Neural cell (in vitro differentiated cells): ENCODE results near the gene RP2. TPM values are rescaled to one million over a fixed set of nuclear protein-coding genes. Genes with fewer than 3 reads are reported as not detected.

Experiments used
- H2AFZ ChIP-seq: fragments of 200-600, 300-800 bp; sonication (generic), shearing (Covaris generic); 2 replicates; pipeline ENCODE4 v1.6.0; 2014; ENCODE audit warnings: low read depth, mild to moderate bottlenecking, antibody characterized with exemption, low read length, moderate library complexity
- H3F3A ChIP-seq: fragments of 200-600 bp; shearing (Covaris generic); 2 replicates; pipeline ENCODE4 v1.6.1; 2016; ENCODE audit warnings: mild to moderate bottlenecking, moderate library complexity, mixed read lengths, antibody characterized with exemption, low read length; ENCODE audit not compliant: insufficient read depth, poor library complexity, severe bottlenecking
- H3K27ac ChIP-seq: fragments of 200-600, 300-800 bp; sonication (generic), shearing (Covaris generic); 2 replicates; pipeline ENCODE4 v1.5.1; 2014; ENCODE audit warnings: mild to moderate bottlenecking, low read length, moderate library complexity
- H3K27me3 ChIP-seq: fragments of 300-800, 200-600 bp; sonication (generic), shearing (Covaris generic); 2 replicates; pipeline ENCODE4 v1.6.0; 2014; ENCODE audit warnings: mild to moderate bottlenecking, low read depth, low read length, moderate library complexity; ENCODE audit not compliant: insufficient read depth
- H3K36me3 ChIP-seq: fragments of 300-800, 200-600 bp; sonication (generic), shearing (Covaris generic); 2 replicates; pipeline ENCODE4 v1.5.1; 2014; ENCODE audit warnings: mild to moderate bottlenecking, antibody characterized with exemption, low read length, moderate library complexity; ENCODE audit not compliant: insufficient read depth
- H3K4me2 ChIP-seq: fragments of 300-800, 200-600 bp; sonication (generic), shearing (Covaris generic); 2 replicates; pipeline ENCODE4 v1.6.0; 2014; ENCODE audit warnings: mild to moderate bottlenecking, low read length
- H3K4me3 ChIP-seq: fragments of 300-800, 200-600 bp; sonication (generic), shearing (Covaris generic); 2 replicates; pipeline ENCODE4 v1.5.1; 2014; ENCODE audit warnings: mild to moderate bottlenecking, low read length, moderate library complexity
- H3K79me2 ChIP-seq: fragments of 200-600 bp; shearing (Covaris generic); replicated peaks from 2 replicates; pipeline ENCODE4 v1.6.0; 2014; ENCODE audit warnings: mild to moderate bottlenecking, low read length, moderate library complexity; ENCODE audit not compliant: insufficient read depth
- H3K9ac ChIP-seq: fragments of 300-800, 200-600 bp; sonication (generic), shearing (Covaris generic); 2 replicates; pipeline ENCODE4 v1.6.1; 2016; ENCODE audit warnings: mild to moderate bottlenecking, low read length, mixed read lengths
- H3K9me2 ChIP-seq: fragments of 200-600 bp; shearing (Covaris generic); 2 replicates; pipeline ENCODE4 v1.6.1; 2016; ENCODE audit warnings: mild to moderate bottlenecking, low read length, mixed read lengths; ENCODE audit not compliant: insufficient read depth
- H3K9me3 ChIP-seq: fragments of 200-600, 300-800 bp; sonication (generic), shearing (Covaris generic); 2 replicates; pipeline ENCODE4 v1.6.1; 2016; ENCODE audit warnings: mild to moderate bottlenecking, mixed run types, low read length, moderate library complexity, mixed read lengths
- H4K20me1 ChIP-seq: fragments of 200-600 bp; shearing (Covaris generic); 2 replicates; pipeline ENCODE4 v1.6.1; 2016; ENCODE audit warnings: mild to moderate bottlenecking, mixed run types; ENCODE audit not compliant: insufficient read depth
- CTCF ChIP-seq: fragments of 450-650 bp; IDR thresholded peaks from 2 replicates; pipeline ENCODE4 v1.5.1; 2014; ENCODE audit warnings: antibody characterized with exemption, mild to moderate bottlenecking, moderate library complexity; ENCODE audit not compliant: poor library complexity, severe bottlenecking
- EP300 ChIP-seq: fragments of 450-650 bp; conservative IDR thresholded peaks from 2 replicates; pipeline ENCODE4 v1.6.1; 2014; ENCODE audit warnings: antibody characterized with exemption, mild to moderate bottlenecking, moderate library complexity; ENCODE audit not compliant: poor library complexity, severe bottlenecking
- EZH2 ChIP-seq: fragments of 200-600, 300-800 bp; shearing (Covaris generic), sonication (generic); IDR thresholded peaks from 2 replicates; pipeline ENCODE4 v1.6.1; 2014; ENCODE audit warnings: antibody characterized with exemption, low read length, borderline replicate concordance, mild to moderate bottlenecking; ENCODE audit not compliant: insufficient read depth, poor library complexity, severe bottlenecking
- MXI1 ChIP-seq: fragments of 450-650 bp; conservative IDR thresholded peaks from 2 replicates; pipeline ENCODE4 v1.6.1; 2014; ENCODE audit warnings: antibody characterized with exemption, mild to moderate bottlenecking; ENCODE audit not compliant: poor library complexity, severe bottlenecking
- POLR2AphosphoS5 ChIP-seq: IDR thresholded peaks from 2 replicates; pipeline ENCODE4 v1.6.1; 2012
- RAD21 ChIP-seq: fragments of 450-650 bp; conservative IDR thresholded peaks from 2 replicates; pipeline ENCODE4 v1.6.1; 2014; ENCODE audit warnings: antibody characterized with exemption, mild to moderate bottlenecking, moderate library complexity
- SMC3 ChIP-seq: fragments of 450-650 bp; conservative IDR thresholded peaks from 2 replicates; pipeline ENCODE4 v1.6.1; 2014; ENCODE audit warnings: antibody characterized with exemption, mild to moderate bottlenecking, moderate library complexity; ENCODE audit not compliant: poor library complexity
- TAF1 ChIP-seq: IDR thresholded peaks from 2 replicates; pipeline ENCODE4 v1.6.1; 2012; ENCODE audit warnings: low read depth
- polyA plus RNA-seq: library from polyadenylated mRNA; depleted of rRNA; stranded (reverse); fragments of >200 nt; gene quantifications from 2 replicates; pipeline ENCODE4 v1.2.3, GENCODE V29; 2014
- TF ChIP-seq, protein P1 (sequence below): IDR thresholded peaks from 2 replicates; pipeline ENCODE4 v1.6.1; 2012; ENCODE audit warnings: borderline replicate concordance

Gene RP2
- polyA plus RNA-seq, 1 donor from 2014 or later, result 12.1 TPM

GRCh38 chrX:46920235-46920634 is 83.4 kb downstream of the RP2 start:
- Histone ChIP-seq H3K9me3 (no peaks in the 10 kb centered on the region), H2AFZ (no peak overlapping the region), H3K79me2 (peaks cover 36% of the 10 kb centered on the region), H4K20me1 (no peaks in the 10 kb centered on the region), H3K36me3 (no peaks in the 10 kb centered on the region), H3K4me2 (no peak overlapping the region), H3K27ac (no peak overlapping the region), H3K27me3 (no peaks in the 10 kb centered on the region), H3K9me2 (no peaks in the 10 kb centered on the region), H3K4me3 (no peak overlapping the region), H3F3A (no peaks in the 10 kb centered on the region), H3K9ac (no peak overlapping the region)
- TF ChIP-seq RAD21, result no peak
- TF ChIP-seq, protein P1, sequence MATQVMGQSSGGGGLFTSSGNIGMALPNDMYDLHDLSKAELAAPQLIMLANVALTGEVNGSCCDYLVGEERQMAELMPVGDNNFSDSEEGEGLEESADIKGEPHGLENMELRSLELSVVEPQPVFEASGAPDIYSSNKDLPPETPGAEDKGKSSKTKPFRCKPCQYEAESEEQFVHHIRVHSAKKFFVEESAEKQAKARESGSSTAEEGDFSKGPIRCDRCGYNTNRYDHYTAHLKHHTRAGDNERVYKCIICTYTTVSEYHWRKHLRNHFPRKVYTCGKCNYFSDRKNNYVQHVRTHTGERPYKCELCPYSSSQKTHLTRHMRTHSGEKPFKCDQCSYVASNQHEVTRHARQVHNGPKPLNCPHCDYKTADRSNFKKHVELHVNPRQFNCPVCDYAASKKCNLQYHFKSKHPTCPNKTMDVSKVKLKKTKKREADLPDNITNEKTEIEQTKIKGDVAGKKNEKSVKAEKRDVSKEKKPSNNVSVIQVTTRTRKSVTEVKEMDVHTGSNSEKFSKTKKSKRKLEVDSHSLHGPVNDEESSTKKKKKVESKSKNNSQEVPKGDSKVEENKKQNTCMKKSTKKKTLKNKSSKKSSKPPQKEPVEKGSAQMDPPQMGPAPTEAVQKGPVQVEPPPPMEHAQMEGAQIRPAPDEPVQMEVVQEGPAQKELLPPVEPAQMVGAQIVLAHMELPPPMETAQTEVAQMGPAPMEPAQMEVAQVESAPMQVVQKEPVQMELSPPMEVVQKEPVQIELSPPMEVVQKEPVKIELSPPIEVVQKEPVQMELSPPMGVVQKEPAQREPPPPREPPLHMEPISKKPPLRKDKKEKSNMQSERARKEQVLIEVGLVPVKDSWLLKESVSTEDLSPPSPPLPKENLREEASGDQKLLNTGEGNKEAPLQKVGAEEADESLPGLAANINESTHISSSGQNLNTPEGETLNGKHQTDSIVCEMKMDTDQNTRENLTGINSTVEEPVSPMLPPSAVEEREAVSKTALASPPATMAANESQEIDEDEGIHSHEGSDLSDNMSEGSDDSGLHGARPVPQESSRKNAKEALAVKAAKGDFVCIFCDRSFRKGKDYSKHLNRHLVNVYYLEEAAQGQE, result no peak
- no peak for TF ChIP-seq SMC3
- TF ChIP-seq CTCF, result no peak
- TF ChIP-seq MXI1, result no peak
- no peak for TF ChIP-seq EP300
- no peak for TF ChIP-seq TAF1
- TF ChIP-seq EZH2, result no peak
- no peak for TF ChIP-seq POLR2AphosphoS5

DNA sequence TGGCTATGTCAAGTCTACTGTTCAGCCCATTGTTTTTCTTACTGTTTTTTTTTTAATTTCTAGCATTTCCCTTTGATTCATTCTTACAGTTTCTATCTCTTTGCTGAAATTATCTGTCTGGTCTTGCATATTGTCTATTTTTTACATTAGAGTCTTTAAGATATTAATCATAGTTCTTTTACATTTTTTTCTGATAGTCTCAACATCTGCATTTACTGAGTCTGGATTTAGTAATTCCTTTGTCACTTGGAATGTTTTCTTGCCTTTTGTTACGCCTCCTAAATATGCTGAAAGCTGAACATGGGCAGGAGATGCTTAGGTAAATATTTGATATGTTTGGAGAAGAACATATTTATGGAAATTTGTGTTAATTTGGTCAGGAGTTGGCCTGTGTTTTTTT is 85.8 kb downstream of the RP2 start:
- H3K9ac ChIP-seq, result no peak overlapping the region
- no peak overlapping the region for H3K27ac ChIP-seq
- peaks cover 26% of the 10 kb centered on the region for H3K79me2 ChIP-seq
- H3K4me2 ChIP-seq, result no peak overlapping the region
- H3K9me3 ChIP-seq, result no peaks in the 10 kb centered on the region
- H3K9me2 ChIP-seq, result no peaks in the 10 kb centered on the region
- no peak for TF ChIP-seq MXI1
- TF ChIP-seq POLR2AphosphoS5, result no peak
- no peak for TF ChIP-seq RAD21
- no peak for TF ChIP-seq CTCF
- no peak for TF ChIP-seq TAF1
- TF ChIP-seq EZH2, result no peak
- TF ChIP-seq, protein P1, result no peak
- TF ChIP-seq EP300, result no peak
- no peak for TF ChIP-seq SMC3
- H2AFZ ChIP-seq, result no peak overlapping the region
- H4K20me1 ChIP-seq, result no peaks in the 10 kb centered on the region
- H3K27me3 ChIP-seq, result no peaks in the 10 kb centered on the region
- H3F3A ChIP-seq, result no peaks in the 10 kb centered on the region
- no peaks in the 10 kb centered on the region for H3K36me3 ChIP-seq
- H3K4me3 ChIP-seq, result no peak overlapping the region
